Omental fat pad (tissue), 4 donors: ENCODE measurements around the gene GK2. TPM values are rescaled to one million over a fixed set of nuclear protein-coding genes. Genes with fewer than 3 reads are reported as not detected.

Experiments
- ATAC-seq: fragments of 150-250 bp; one replicate; pipeline ENCODE4 v1.9.1; 2016; ENCODE audit warnings: mild to moderate bottlenecking, moderate library complexity; ENCODE audit not compliant: low FRiP score
- DNase-seq: peaks from one replicate; pipeline ENCODE4 v3.0.0-alpha.2; 2019; ENCODE audit warnings: low spot score
- total RNA-seq, 4 donors: library from RNA; depleted of rRNA; stranded (reverse); fragments of >200 nt; gene quantifications; one replicate each; pipeline ENCODE4 v1.1.0, GENCODE V29; 2016
- TF ChIP-seq, protein P1 (sequence below), 3 donors: fragments of 450-650 bp; IDR thresholded peaks; one replicate each; pipeline ENCODE4 v1.5.1; 2016 to 2017; ENCODE audit warnings: antibody characterized with exemption in 3 of 3, mild to moderate bottlenecking in 3 of 3, moderate library complexity in 2 of 3

GK2 gene
- total RNA-seq, 4 donors from 2014 or later: not detected

DNA sequence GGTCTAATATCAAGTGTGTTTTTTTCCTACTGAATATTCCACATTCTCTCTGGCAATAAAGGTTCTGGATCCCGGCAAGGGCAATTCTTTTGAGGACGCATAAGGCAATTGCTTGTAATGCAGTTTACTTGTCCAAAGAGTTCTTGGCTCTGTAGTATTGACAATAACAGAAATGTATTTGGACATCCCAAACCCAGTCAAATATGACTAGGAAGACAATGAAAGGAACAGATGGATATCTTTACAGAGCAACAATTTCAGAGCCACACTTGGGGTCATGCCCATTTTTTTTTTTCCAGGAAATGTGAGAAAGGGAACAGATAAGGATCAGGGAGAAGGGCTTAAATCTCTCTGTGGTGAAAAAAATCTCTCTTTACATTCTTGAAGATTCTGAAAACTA, 12.2 kb downstream of the GK2 start:
- ATAC-seq (no peak), DNase-seq (no peak)
- TF ChIP-seq, protein P1, sequence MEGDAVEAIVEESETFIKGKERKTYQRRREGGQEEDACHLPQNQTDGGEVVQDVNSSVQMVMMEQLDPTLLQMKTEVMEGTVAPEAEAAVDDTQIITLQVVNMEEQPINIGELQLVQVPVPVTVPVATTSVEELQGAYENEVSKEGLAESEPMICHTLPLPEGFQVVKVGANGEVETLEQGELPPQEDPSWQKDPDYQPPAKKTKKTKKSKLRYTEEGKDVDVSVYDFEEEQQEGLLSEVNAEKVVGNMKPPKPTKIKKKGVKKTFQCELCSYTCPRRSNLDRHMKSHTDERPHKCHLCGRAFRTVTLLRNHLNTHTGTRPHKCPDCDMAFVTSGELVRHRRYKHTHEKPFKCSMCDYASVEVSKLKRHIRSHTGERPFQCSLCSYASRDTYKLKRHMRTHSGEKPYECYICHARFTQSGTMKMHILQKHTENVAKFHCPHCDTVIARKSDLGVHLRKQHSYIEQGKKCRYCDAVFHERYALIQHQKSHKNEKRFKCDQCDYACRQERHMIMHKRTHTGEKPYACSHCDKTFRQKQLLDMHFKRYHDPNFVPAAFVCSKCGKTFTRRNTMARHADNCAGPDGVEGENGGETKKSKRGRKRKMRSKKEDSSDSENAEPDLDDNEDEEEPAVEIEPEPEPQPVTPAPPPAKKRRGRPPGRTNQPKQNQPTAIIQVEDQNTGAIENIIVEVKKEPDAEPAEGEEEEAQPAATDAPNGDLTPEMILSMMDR (IDR thresholded peaks at IDR 0.05): no peak

DNA sequence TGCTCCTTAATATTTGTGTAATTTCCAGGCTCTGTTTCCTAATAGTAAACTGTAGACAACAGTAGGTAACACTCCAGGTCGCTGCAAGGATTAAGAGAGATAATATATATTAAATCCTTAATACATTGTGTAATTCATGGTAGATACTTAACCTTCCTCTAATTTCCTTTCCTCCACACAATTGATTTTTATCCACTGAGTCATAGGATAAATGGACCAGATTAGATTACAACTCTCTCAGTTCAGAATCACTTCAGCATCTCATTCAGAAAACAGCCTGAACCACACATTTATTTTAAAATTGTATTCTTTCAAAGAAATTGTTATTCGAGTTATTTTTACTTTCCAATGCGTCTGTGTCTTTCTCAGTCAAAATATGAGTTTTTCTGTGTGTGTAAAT, 17.1 kb downstream of the GK2 start:
- DNase-seq: no peak
- no peak for ATAC-seq
- TF ChIP-seq, protein P1 (IDR thresholded peaks at IDR 0.05): no peak

DNA sequence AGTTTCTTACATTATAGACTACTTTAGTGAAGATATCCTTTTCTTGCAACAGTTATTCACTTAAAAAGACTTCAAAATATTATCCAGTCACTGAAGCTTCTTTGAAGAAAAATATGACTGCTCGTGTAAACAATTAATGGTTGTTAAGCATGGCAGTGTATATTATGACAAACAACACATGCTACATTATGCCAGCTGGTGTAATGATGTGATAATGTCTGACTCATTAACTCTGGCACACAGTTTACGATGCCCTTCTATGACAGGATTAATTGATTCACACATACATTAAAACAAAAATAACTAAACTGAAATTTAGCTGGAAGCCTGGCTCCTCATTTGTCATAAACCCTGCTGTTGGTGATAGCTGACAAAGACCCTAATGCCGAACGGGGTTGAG, 22.4 kb downstream of the GK2 start:
- DNase-seq: no peak
- ATAC-seq: no peak

DNA sequence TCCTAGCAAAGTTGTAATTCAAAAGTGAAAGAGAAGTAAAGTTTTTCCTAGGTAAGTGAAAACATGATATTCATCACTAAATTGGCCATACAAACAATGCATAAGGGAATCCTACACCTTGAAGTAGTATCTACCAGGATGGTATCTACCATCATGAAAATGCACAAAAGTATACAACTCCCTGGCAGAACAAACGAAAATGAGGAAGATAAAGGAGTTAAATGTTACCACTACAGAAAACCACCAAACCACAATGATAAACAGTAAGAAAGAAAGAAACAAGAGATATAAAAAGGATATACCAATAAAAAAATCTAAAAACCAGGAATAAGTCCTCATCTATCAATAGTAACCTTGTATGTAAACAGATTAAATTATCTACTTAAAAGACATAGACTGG, 26.9 kb downstream of the GK2 start:
- TF ChIP-seq, protein P1 (IDR thresholded peaks at IDR 0.05): no peak
- ATAC-seq (no peak), DNase-seq (no peak)

More for the DNA sequence above, 22.4 kb downstream of the GK2 start:
- TF ChIP-seq, protein P1 (IDR thresholded peaks at IDR 0.05): no peak

DNA sequence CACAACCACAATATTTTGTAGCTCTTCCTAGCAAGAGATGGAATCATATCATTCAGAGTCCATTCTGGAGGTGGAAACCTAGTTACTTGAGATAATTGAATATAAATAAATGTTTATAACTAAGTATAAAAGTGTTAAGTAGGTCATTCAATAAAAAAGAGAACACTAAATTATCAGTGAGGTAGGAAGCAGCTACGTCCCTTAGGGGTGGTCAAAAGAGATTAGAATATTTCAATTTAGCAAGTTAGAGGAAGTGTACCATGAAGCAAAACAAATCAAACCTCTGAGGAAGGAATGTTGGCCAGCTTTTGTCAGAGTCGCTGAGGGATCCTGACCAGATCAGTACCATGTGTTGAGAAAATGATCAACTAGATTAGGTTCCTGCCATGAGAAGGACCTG, 38.0 kb downstream of the GK2 start:
- no peak for DNase-seq
- ATAC-seq: no peak
- TF ChIP-seq, protein P1 (IDR thresholded peaks at IDR 0.05): no peak

DNA sequence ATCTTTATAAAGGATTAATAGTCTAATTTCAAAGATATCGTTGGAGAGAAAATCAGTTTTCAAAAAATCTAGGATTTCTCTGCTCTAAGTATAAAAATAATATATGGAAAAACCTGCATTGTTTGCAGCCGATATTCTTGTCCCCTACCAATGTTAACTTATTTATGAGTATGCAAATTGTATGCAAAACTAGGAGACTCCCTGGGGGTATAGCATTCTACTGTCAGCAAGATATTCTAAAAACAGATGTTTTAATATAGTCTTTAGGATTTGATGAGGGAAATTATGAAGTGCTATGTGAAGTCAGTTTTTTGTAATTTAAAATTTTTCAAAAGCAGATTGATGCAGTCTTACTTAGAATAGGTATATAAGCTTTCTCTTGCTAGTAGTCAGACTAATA, 40.9 kb downstream of the GK2 start:
- DNase-seq (no peak), ATAC-seq (no peak)
- TF ChIP-seq, protein P1 (IDR thresholded peaks at IDR 0.05): no peak

DNA sequence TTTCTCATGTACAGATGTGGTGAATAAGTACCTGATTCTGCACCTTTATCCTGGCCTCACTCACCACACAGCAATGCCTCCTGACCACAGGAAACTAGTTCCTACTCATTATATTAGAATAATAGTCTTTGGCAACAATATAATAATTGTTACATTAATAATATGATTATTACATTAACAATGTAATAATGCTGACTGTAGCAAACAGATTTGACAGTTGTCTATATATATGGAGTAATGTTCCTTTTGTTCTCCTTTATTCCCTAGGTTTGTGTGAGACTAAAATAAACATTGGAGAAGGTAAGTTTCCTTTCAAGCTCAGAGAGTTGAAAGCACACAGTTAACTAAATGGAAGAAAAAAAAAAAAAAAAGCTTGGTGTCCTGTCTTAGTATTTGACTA, 41.6 kb downstream of the GK2 start:
- DNase-seq (no peak), ATAC-seq (no peak)
- TF ChIP-seq, protein P1 (IDR thresholded peaks at IDR 0.05): no peak
